Activated CD4-positive, CD25-positive, alpha-beta regulatory T cell (primary cell): ENCODE measurements around the gene PCARE.
"Not testable (repeated sequence)": the region's sequence is repeated elsewhere in the genome, so short reads cannot be mapped to it uniquely, and the experiment has no call there.

Source experiments
- DNase-seq, 4 experiments: peaks; one replicate each; lab custom pipeline; 2025; lab: John Stamatoyannopoulos, UW

The PCARE gene

DNA sequence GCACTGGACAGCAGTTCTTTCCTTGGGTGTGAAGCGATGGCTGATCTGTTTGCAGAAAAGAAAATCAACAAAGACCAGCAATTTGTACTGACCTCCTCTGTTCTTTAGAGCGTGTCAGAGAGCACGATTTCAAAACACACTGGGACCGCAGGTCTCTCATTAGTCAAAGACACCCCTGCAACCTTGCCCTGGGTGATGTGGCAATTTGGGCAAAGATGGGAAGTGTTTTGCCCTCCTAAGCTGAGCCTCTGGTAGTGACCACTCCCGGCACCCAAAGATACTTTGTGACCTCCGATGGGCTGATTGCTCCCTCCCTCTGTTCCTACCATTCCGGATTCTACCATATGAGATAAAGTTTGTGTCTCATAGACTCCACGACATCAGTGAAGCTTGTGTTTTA is 22.6 kb upstream of the PCARE start:
- no peak for DNase-seq

DNA sequence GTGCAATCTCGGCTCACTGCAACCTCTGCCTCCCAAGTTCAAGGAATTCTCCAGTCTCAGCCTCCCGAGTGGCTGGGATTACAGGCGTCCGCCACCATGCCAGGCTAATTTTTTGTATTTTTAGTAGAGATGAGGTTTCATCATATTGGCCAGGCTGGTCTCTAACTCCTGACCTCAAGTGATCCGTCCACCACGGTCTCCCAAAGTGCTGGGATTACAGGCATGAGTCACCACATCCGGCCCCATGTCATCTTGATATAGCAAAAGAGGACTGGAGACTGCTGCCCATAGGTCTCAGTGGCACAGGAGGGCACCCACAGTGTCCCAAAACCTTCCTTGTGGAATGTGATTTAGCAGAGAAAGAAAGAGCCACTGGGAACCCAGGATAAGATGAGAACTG is 16.0 kb upstream of the PCARE start:
- DNase-seq = not testable (repeated sequence)

DNA sequence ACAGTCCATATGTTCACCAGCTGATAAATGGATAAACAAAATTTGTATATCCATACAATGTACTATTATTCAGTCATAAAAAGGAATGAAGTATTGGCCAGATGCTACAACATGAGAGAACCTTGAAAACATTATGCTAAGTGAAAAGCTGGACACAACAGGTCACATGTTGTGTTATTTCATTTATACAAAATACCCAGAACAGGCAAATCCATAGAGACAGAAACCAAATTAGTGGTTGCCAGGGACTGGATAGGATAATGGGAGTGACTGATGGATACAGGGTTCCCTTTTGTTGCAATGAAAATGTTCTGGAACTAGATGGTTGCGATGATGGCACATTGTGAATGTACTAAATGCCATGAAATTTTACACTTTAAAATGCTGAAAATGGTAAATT is 10.2 kb upstream of the PCARE start:
- DNase-seq = no peak

DNA sequence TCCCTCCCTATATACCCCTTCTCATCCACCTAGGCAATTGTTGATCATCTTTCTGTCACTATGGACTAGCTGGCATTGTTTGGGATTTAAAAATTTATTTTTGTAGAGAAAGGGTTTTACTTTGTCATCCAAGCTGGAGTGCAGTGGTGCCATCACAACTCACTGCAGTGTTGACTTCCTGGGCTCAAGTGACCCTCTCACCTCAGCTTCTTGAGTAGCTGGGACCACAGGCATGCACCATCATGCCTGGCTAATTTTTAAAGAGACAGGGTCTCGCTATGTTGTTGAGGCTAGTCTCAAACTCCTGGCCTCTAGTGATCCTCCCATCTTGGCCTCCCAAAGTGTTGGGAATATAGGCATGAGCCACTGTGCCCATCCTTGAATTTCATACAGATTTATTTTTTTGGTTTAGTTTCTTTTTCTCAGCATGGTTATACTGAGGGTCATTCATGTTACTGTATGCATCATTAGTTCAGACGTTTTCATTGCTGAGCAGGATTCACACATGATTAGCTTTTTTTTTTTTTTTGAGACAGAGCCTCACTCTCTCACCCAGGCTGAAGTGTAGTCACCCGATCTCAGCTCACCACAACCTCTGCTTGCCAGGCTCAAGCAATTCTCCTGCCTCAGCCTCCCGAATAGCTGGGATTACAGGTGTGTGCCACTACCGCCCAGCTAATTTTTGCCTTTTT is 8.6 kb upstream of the PCARE start:
- no peak for DNase-seq

DNA sequence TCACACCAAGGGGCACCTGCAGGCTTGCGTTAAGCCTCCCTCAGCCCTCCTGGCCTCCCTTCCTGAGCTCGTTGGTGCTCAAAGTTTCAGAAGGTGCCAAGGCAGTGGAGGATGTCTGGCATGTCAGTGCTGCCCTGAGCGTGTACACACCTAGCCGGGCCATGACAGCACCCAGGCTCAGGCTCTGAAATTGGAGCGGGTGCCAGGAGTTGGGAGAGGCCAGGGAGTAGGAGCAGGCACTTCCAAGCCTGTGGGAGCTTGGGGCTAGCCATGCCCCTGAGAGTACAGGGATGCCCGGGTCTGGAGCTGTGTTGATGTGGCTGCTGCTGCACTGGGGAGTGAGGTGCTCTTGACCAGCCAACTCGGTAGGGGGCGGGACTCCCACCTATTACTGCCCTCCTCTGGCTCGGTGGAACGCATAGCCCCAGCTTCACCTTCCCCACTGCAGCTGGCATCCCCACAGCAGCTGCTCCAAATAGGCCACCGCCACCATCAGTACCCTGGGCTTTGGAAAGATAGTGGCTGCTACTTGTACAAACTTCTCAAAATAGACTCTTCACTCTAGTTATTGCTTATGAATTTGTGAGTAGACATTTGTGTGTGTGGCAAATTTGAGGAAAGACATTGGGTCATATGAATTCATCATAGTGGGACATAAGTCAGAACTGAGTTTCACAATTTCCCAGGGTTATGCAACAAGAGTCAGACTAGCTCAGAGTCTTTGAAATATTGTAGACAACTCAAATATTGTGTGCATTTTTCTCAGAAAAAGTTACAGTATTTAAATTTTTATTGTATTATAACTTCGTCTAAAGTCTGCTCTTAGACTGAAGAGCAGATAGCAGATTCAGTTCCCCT is 6.8 kb upstream of the PCARE start:
- DNase-seq = no peak

DNA sequence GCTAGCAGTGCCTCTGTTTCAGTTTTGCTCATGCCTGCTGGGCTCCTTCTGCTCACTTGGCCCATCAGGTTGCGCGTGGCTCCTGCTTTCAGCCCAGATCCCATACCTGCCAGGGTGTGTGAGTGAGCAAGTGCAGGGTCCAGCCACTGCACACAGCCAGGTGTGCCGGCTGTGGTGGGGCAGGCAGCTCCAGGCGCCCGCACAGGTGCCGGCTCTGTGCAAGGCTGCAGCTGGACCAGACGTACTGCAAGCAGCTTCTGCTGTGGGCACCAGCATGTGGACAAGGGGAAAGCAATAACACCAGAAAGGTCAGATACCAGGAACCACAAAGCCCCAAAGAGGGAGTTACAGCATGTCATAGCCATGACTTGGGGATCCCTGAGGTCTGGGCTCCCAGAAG is 5.6 kb upstream of the PCARE start:
- DNase-seq = no peak

DNA sequence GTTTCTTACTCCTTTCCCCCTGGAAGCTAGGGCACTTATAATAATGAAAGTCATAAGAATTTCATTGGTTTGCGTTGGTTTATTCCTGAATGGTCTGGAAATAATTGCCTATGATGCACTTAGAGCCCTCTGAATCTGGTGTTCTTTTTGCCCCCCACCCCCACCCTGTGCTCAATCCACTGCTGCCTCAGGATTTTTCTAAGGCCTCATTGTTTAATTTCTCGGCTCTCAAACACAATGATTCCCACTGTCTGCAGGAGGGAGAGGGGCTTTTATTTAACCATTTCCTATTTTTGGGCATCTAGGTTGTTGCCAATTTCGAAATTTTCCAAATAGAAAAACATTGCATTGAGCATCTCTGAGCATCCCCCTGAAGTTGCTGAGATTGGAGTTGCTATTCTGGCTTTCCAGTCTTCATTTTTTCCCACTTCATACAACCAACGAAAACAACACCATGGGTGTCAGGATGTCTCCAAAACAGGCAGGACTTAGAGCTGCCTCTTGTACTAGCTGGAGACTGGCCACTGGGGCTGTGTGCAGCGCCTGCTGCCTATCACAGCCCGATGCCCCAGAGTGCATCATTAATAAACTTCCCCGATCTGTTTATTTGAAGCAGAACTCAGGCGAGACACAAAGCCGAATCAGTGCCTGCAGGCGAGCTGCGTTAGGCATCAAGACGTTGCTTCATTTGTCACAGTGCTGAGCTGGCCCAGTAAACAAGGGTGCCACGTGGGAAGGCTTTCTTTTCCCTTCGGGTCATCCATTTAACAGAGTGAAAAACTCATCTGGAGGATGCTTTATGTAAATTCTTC is 1.8 kb upstream of the PCARE start:
- no peak for DNase-seq

DNA sequence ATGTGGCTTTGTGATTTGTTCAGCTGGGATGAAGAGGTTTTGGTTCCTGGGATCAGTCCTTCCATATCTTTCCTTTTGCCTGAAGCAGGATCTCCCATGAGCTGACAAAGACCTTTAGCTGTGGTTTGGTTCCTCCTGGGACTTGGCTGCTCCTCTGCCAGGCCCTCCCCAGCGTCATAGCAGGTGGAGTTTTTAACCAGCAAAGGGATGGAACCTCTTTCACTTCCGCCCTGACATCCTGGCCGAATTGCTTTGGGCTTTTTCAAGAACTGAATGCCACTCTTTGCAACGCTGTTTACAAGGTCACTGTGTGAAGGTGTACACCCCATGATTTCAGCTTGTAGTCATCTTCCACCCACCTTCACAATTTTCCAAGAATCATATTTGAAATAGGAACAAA is 390 bp downstream of the PCARE start:
- DNase-seq = no peak

DNA sequence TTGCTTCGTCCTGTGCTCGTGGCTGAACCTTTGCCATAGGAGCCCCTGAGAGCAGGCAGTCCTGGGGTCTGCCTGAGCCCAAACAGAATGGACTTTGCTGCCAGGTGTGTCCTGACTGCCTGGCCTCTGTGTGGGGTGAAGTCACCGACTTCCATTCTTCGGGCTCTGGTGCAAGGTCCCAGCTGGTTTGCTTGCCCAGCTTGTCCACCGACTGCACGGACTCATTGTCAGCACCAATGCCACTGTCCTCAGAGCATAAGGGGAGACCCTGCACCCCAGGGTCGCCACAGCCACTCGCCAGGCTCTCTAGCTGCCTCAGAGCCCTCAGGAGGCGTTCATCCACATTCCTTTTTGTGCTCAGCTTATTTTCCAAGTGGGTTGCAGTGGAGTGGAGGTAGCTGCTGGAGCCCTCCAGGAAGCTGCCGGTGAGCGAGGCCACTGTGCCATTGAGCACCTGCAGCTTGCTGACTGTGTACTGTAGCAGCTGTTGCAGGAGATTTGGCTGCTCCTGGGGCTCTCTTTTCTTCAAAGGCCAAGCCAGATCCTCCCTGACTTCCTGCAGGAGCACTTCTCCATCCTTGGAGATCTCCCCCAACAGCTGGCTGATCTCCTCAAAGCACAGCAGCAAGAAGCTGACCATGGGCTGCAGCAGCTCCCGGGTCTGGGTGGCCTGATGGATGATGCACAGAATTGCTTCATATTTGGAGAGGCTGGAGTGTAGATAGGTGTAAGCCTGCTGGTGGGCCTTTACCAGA is 1.2 kb downstream of the PCARE start:
- DNase-seq = no peak

DNA sequence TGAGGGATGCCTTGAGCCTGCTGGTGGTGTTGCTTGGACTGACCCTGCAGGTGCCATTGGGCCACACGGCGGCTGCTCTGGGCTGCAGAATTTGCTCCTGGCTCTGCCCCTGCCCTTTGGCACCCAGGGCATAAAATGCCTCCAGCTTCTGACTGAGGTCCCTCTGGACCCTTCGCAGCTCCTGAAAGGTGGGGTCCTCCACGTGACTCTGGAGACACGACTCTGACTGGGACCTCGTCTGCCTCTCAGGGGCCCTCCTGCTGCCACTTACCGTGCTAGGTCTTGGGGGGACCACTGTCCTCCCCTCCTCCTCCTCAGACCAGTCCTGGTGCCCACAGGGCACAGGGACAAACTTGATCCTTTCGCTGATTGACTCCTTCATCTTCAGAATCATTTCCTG is 2.1 kb downstream of the PCARE start:
- no peak for DNase-seq

DNA sequence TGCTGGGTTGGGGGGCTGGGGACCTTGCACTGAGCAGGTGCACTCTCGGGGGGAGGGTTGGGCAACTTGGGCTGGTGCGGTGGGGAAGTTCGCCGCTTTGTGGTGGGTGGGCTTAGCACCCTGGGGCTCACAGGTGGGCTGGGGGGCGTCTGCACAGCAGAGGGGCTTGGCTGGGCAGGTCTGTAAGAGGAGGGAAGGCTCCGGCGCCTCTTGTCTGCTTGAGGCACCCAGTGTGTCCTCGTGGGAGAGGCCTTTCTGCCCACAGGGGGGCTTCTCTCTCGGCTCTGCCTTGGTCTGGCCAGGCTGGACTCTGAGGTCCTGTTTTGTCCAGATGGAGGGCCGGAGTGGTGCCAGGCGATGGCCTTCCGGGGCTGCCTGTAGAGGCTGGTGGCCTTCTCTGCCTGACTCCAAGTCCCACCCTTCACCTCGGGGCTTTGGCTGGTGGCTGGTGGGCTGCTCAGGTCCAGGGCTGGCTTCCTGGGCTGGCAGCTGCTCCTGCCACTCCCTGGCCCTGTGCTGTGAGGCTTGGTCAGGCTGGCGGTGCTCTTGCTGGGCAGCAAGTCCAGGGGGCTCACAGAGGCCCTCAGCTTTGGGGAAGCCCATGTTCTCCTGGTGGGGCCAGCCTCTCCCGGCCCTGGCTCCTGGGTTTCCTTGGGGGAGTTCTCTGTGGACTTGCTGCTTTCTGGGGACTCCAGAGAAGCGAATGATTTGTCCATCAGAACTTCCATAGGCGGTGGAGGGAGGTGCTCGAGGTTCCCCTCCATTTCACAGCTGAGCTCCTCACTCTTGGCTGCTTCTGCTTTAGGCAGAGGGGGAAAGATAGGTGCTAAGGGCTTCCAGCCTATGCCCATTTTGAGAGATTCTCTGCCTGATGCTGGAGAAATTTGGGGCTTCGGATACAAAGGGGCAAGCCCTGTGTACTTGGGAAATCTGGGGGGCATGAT is 3.0 kb downstream of the PCARE start:
- no peak for DNase-seq

DNA sequence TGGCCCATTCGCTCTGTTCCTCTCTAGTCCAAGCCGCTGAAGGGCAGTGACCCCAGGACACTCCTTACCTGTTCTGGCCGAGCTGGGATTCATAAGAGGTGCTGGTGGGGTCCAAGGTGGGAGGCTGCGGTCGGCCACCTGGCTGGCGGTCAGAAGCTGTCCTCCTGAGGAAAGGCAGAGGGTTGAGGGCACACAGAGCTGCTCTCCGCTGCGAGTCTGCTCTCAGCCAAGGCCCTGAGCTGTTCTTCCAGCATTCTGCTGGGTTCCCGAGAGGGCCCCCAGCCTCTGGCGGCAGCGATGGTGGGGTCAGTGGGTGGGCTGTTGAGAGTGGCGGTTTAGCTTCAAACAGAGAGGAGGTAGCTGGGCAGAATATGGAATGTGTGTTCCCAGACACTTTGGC is 3.8 kb downstream of the PCARE start:
- DNase-seq = no peak

DNA sequence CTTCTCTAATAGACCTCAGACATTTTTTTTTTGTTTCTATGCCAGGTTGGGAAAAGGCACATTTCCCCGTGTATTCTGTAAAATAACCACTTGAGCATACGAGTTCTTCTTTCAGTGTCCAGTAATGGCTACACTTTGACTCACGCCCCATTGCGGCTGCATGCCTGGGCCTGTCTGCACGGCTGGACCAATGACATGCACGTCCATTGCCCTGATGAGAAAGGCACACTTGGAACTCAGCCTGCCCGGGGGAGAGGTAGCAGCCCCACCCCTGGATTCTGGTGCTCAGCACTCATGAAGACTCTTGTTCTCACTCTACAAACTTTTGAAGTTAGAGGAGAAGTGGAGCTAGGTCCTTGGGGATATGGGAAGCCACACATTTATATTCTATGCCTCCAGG is 5.8 kb downstream of the PCARE start:
- DNase-seq = no peak

DNA sequence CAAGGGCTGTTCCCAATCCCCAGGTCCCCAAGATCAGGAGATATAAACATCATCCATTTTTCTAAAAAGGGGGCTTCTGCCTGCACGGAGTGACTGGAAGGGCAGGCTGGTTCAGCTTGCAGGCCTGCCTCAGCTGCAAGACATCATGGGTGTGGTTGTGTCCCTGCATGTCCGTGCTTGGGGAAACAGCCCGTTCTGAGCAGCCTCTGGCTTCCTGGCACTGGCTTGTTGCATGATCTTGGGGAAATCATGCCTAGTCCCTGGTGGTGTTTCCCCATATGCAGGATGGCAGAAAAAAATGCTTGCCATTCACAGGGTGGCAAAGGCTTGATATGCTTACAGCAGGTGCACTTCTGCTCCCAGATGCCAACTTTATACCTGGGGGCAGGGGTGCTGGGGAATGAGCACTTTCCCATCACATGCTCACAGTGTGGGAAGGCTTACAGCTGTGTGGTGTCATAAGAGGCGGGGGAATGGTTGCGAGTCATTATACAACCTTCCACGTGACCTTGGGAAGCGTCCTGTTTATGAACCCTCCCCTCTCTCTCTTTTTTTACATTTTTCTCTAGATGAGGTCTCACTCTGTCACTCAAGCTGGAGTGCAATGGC is 7.2 kb downstream of the PCARE start:
- DNase-seq = no peak

DNA sequence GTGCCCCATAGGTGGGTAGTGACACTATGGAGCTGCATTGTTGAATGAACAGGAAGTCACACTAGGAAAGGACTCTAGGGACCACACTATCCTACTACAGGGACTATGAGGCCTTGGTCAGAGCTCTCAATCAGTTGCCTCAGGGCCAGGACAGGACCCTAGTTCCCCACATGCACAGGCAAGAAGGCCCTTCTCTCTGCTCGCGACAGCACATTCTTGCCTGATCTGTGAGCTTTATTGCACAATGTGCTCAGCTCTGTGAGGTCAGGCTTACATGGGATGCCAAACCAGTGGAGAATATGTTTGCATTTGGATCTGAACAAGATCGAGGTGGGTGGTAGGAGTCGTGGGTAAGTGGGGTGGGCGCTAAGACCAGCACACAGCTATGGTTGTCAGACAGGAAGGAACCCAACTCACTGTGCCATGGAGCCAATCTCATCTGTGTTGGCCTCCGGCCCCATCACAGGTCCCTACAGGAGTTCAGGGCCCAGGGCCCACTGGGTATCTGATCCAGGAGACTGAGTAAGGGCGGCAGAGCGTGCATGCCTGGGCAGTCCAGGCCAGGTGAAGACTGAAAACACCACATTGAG is 8.0 kb downstream of the PCARE start:
- no peak for DNase-seq

DNA sequence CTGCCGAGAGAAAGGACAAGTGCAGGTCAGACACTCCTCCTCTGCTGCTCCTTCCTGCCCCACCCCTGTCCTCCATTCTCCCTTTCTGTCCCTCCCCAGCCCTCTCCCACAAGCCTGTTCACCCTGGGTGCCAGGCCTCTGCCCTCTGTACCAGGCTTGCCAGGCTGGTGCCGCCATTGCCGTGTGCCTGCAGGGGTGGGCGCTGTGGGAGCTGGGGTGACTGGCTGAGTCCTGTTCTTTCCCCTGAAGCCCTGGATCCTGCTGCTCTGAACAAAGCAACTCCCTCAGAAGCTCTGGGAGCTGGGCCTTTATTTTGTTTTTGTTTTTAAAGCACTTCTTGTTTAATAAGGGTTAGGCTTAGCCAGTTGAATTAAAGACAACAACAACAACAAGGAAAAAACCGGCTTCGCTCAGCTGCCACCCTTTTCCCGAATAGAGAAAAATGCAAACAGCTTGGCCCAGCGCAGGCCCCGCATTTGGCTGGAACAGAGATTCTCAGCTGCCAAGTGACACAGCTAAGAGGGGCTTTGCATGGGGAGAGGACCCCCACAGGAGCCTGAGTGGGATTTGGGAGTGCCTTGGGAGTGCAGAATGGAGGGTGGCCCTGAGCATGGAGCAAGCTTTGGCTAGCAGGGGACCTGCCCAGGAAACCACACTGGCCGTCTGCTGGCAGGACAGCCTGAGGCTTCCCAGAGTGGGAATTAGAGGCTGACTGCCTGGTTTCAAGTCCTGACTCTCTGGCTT is 9.1 kb downstream of the PCARE start:
- DNase-seq = no peak

DNA sequence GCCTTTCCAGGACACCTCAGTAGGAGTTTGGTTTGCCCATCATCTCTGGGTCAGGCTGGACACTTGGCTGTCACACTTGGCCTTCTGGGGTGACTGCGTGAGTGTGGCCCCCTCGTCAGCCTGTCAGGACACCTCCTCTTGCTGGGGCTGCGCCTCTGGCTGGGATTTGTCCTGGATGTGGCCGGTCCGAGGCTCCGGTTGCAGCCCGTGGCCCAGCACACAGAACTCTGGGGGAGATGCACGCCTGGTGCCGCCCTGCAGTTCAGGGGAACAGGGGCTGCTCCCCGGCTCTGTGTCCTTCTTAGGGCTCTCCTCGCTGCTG is 9.6 kb downstream of the PCARE start:
- no peak for DNase-seq

DNA sequence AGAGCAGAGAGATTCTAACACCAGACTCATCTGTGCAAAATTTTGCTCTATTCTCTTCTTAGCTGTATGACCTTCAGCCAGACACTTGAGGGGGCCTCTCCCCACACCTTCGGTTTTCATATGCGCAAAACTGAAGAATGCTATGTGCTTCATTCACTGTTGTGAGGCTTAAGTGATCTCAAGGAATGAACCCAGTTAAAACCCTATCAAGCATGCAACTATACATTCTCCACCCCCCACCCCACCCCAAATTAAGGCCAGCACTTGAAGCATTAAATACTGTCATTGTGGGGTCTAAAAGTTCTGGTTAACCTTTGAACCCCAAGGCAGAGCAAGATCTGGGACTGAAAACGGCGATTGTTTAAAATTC is 10.0 kb downstream of the PCARE start:
- no peak for DNase-seq

DNA sequence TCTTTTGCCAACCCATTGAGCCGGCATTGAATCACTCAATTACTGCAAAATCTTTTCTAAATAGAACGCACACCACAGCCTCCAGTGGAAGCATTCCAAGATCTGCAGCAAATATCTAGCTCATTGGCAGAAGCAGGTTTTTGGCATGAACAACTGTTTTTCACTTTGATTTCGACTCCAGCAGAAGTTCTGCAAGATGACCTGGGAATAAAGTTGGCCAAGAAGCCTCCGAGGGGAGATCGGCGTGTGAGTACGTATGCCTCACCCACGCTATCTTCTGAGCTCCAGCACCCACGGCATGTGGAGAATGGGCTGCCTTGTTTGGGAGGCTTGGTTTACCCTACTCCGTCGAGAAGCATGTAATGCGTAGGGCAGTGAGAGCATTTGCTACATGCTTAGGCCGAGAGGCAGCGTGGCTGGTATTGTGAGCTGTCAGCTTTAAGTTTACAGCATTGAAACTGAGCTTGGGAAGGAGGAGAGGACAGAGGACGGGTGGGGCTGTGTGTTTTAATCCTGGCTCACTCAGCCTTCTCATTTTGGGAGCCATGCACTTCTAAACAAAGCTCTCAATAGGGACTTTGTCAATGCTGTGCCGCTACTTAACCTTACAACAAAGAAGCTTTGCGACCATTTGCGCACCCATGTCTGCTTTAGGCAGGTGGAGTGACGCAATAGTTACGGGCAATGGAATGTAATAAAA is 10.5 kb downstream of the PCARE start:
- no peak for DNase-seq
